K562 (cell line): ENCODE measurements around the gene CCDC106. TPM values are rescaled to one million over a fixed set of nuclear protein-coding genes. Genes with fewer than 3 reads are reported as not detected.

ENCODE experiments used
- ATF6 ChIP-seq: sonication (generic); formaldehyde crosslinking; IDR thresholded peaks from 2 replicates; pipeline ENCODE4 v1.4.0; 2020; ENCODE audit warnings: mild to moderate bottlenecking, missing genetic modification reagents
- CBFA2T3 ChIP-seq: fragments of 450-650 bp; IDR thresholded peaks from 2 replicates; pipeline ENCODE4 v1.6.1; 2017
- CTBP1 ChIP-seq: fragments of 450-650 bp; IDR thresholded peaks from 2 replicates; pipeline ENCODE4 v1.6.1; 2016; ENCODE audit warnings: borderline replicate concordance
- OTX1 ChIP-seq: fragments of 450-650 bp; formaldehyde crosslinking; IDR thresholded peaks from 2 replicates; pipeline ENCODE4 v1.4.0; 2022; ENCODE audit warnings: mild to moderate bottlenecking
- RB1 ChIP-seq: fragments of 450-650 bp; IDR thresholded peaks from 2 replicates; pipeline ENCODE4 v1.6.1; 2017; ENCODE audit warnings: low read depth, mild to moderate bottlenecking
- RNF2 ChIP-seq: sonication (generic); IDR thresholded peaks from 2 replicates; pipeline ENCODE4 v1.6.1; 2016
- RNF219 ChIP-seq: fragments of 250-450 bp; sonication (Bioruptor Pico); IDR thresholded peaks from 2 replicates; pipeline ENCODE4 v1.5.0; 2022; ENCODE audit warnings: mild to moderate bottlenecking
- STAG1 ChIP-seq: sonication (generic); formaldehyde crosslinking; IDR thresholded peaks from 2 replicates; pipeline ENCODE4 v1.5.0; 2020; ENCODE audit warnings: missing genetic modification reagents, borderline replicate concordance
- ZHX1 ChIP-seq: fragments of 150-350 bp; conservative IDR thresholded peaks from 2 replicates; pipeline ENCODE4 v1.6.1; 2014; ENCODE audit warnings: low read length
- ZNF253 ChIP-seq: fragments of 250-450 bp; sonication (Bioruptor Pico); conservative IDR thresholded peaks from 2 replicates; pipeline ENCODE4 v1.6.1; 2021; ENCODE audit warnings: mild to moderate bottlenecking
- ZNF592 ChIP-seq: fragments of 450-650 bp; IDR thresholded peaks from 2 replicates; pipeline ENCODE4 v1.6.1; 2017; ENCODE audit warnings: antibody characterized with exemption, mild to moderate bottlenecking
- polyA plus RNA-seq, 8 experiments: library from polyadenylated mRNA; depleted of rRNA in 4 of 8; stranded (reverse) in 5 of 8; unstranded in 3 of 8; fragments of >200 nt; fragmentation: Nextera tagmentation in 2 of 8; fragmentation: Illumina TruSeq in 1 of 8; extraction: Ambion mirVana in 2 of 8; extraction: Trizol in 1 of 8; gene quantifications; 2 replicates each; pipeline versions ENCODE4 v1.2.1 to v1.2.3, GENCODE V29; 2011 to 2014; ENCODE audit warnings: inconsistent platforms in 1 of 8, missing spikeins in 1 of 8
- total RNA-seq, 7 experiments: library from RNA; depleted of rRNA in 6 of 7; stranded (reverse); fragments of >200 nt in 6 of 7; fragmentation: Illumina TruSeq in 2 of 7; extraction: Trizol in 2 of 7; gene quantifications; 2 replicates each; pipeline versions ENCODE4 v1.2.1 to v1.2.3, GENCODE V29; 2011 to 2021; ENCODE audit warnings: low replicate concordance in 1 of 7

Gene CCDC106
- total and polyA plus RNA-seq, 9 of the 15 experiments (the other 6 are each of a cell fraction or from before 2014, with no cell fraction given): 0.10 to 27.5 (median 15.0) TPM; not detected in 1

GRCh38 chr19:55678121-55678671, 30.2 kb downstream of the CCDC106 start (continued):
- TF ChIP-seq ATF6 (CRISPR knock-in tag): no peak
- no peak for TF ChIP-seq RNF2
- TF ChIP-seq CTBP1: no peak
- no peak for TF ChIP-seq RB1
- no peak for TF ChIP-seq OTX1 (CRISPR knock-in tag)
- TF ChIP-seq CBFA2T3: no peak
- TF ChIP-seq STAG1: no peak
- TF ChIP-seq ZHX1: no peak
- TF ChIP-seq ZNF253: no peak
- TF ChIP-seq RNF219 (CRISPR knock-in tag): no peak
- no peak for TF ChIP-seq ZNF592
